Measurements from ENCODE around the gene MINK1. TPM values are rescaled to one million over a fixed set of nuclear protein-coding genes. Genes with fewer than 3 reads are reported as not detected.
A peak's percentile ranks its signal among the peaks of the same experiment; 100 is the strongest.

MINK1 gene
- total RNA-seq, 1 experiment from 2014 or later: 105 TPM

DNA sequence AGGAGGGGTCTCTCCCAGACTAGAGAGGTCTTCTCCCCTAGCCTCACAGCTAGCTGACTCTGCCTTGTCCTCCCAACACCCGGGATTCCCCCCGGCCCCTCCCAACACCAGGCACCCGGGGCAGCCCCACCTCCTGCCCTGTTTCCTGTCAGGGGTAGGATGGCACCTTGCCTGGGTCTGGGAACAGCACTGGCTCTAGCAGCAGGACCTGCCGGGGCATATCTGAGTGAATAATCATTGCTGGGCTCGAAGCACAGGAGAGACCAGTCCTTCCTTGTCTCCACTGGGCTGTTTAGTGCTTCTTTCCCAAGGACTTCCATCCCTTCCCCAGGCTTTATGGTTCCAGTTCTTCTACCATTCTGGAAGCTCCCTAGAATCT is 25.7 kb downstream of the MINK1 start (continued):
- no peak for TF ChIP-seq ZNF232 (CRISPR knock-in tag; IDR thresholded peaks at IDR 0.05)
- TF ChIP-seq NFYB (CRISPR knock-in tag; conservative IDR thresholded peaks at IDR 0.05; ENCODE audit: low read depth): no peak
- TF ChIP-seq NR3C1 (CRISPR knock-in tag; conservative IDR thresholded peaks at IDR 0.05; ENCODE audit: low read depth): no peak
- no peak for TF ChIP-seq TEAD4 (CRISPR knock-in tag; IDR thresholded peaks at IDR 0.05)
- no peak for TF ChIP-seq ESRRA (CRISPR knock-in tag; IDR thresholded peaks at IDR 0.05; ENCODE audit: borderline replicate concordance)
- no peak for TF ChIP-seq RELA (CRISPR knock-in tag; IDR thresholded peaks at IDR 0.05; ENCODE audit: borderline replicate concordance)
- TF ChIP-seq ATF1 (CRISPR knock-in tag; IDR thresholded peaks at IDR 0.05): no peak
- TF ChIP-seq TEAD1 (CRISPR knock-in tag; IDR thresholded peaks at IDR 0.05): no peak
- TF ChIP-seq SMAD4 (CRISPR knock-in tag; IDR thresholded peaks at IDR 0.05): no peak

GRCh38 chr17:4859816-4860625 is 26.9 kb downstream of the MINK1 start:
- Mint-ChIP-seq H3K36me3 (no peaks in the 10 kb centered on the region), H3K9me3 (no peaks in the 10 kb centered on the region), H3K4me1 (peaks cover 59% of the 10 kb centered on the region), H3K27me3 (ENCODE audit: low read depth) (no peaks in the 10 kb centered on the region), H3K27ac (peak overlapping the region; percentile 71), H3K4me3 (peak overlapping the region; percentile 40)
- ATAC-seq (peak; percentile 10; the same call in 1 of the 2 replicates), DNase-seq (ENCODE audit: low spot score) (peak; percentile 32)
- ChIA-PET POLR2A (interaction anchor here (1.4 kb wide), 1 partner anchor 8 kb away, joined by 4 read pairs; no protein-coding TSS in a partner anchor), CTCF (interaction anchor here (0.5 to 2.0 kb wide), 6 partner anchors 9 to 128 kb away, joined by 3 to 5 read pairs (median 3); partner anchors contain the start of genes CHRNE, GLTPD2 and MED11)
- TF ChIP-seq GABPB1 (CRISPR knock-in tag; IDR thresholded peaks at IDR 0.05): no peak
- TF ChIP-seq SOX15 (CRISPR knock-in tag; IDR thresholded peaks at IDR 0.05): no peak
- TF ChIP-seq, protein P1, sequence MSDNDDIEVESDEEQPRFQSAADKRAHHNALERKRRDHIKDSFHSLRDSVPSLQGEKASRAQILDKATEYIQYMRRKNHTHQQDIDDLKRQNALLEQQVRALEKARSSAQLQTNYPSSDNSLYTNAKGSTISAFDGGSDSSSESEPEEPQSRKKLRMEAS (CRISPR knock-in tag; IDR thresholded peaks at IDR 0.05): 0 out of 2 replicates have a peak, but pooled peaks have one; percentile 7
- TF ChIP-seq ETV6 (CRISPR knock-in tag; IDR thresholded peaks at IDR 0.05): no peak
- no peak for TF ChIP-seq NFYB (CRISPR knock-in tag; conservative IDR thresholded peaks at IDR 0.05; ENCODE audit: low read depth)
- TF ChIP-seq MXD4 (CRISPR knock-in tag; IDR thresholded peaks at IDR 0.05; ENCODE audit: borderline replicate concordance): no peak
- no peak for TF ChIP-seq FOXP4 (CRISPR knock-in tag; IDR thresholded peaks at IDR 0.05)
- no peak for TF ChIP-seq ZNF317 (CRISPR knock-in tag; IDR thresholded peaks at IDR 0.05; ENCODE audit: borderline replicate concordance, low read depth)
- no peak for TF ChIP-seq JAZF1 (CRISPR knock-in tag; IDR thresholded peaks at IDR 0.05)
- TF ChIP-seq TP53 (CRISPR knock-in tag; IDR thresholded peaks at IDR 0.05): peak; percentile 12; the same call in 1 of the 2 replicates
- no peak for TF ChIP-seq ZNF416 (CRISPR knock-in tag; IDR thresholded peaks at IDR 0.05)
- no peak for TF ChIP-seq TEAD4 (CRISPR knock-in tag; IDR thresholded peaks at IDR 0.05)
- no peak for TF ChIP-seq ESRRA (CRISPR knock-in tag; IDR thresholded peaks at IDR 0.05; ENCODE audit: borderline replicate concordance)
- TF ChIP-seq ZNF532 (CRISPR knock-in tag; IDR thresholded peaks at IDR 0.05; ENCODE audit: borderline replicate concordance): no peak
- no peak for TF ChIP-seq E2F1 (CRISPR knock-in tag; IDR thresholded peaks at IDR 0.05)
- TF ChIP-seq ZBTB21 (CRISPR knock-in tag; IDR thresholded peaks at IDR 0.05; ENCODE audit: borderline replicate concordance): no peak
- 0 out of 2 replicates have a peak, but pooled peaks have one; percentile 1 for TF ChIP-seq USF2 (CRISPR knock-in tag; IDR thresholded peaks at IDR 0.05)
- TF ChIP-seq ZBTB43 (CRISPR knock-in tag; IDR thresholded peaks at IDR 0.05): no peak
- TF ChIP-seq, protein P2, sequence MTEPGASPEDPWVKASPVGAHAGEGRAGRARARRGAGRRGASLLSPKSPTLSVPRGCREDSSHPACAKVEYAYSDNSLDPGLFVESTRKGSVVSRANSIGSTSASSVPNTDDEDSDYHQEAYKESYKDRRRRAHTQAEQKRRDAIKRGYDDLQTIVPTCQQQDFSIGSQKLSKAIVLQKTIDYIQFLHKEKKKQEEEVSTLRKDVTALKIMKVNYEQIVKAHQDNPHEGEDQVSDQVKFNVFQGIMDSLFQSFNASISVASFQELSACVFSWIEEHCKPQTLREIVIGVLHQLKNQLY (CRISPR knock-in tag; IDR thresholded peaks at IDR 0.05): no peak

Data from WTC11 (cell line).